Loucy (cell line): ENCODE measurements around the gene OSBP.

ENCODE experiments used
- EZH2phosphoT487 ChIP-seq: fragments of 200-600 bp; IDR thresholded peaks from 2 replicates; pipeline ENCODE4 v1.6.1; 2018; ENCODE audit warnings: antibody characterized with exemption, mild to moderate bottlenecking, moderate library complexity, borderline replicate concordance
- TF ChIP-seq, protein P1 (sequence below): fragments of 200-600 bp; sonication (generic); conservative IDR thresholded peaks from 2 replicates; pipeline ENCODE4 v1.5.1; 2014; ENCODE audit warnings: mild to moderate bottlenecking, antibody characterized with exemption, low read length

DNA sequence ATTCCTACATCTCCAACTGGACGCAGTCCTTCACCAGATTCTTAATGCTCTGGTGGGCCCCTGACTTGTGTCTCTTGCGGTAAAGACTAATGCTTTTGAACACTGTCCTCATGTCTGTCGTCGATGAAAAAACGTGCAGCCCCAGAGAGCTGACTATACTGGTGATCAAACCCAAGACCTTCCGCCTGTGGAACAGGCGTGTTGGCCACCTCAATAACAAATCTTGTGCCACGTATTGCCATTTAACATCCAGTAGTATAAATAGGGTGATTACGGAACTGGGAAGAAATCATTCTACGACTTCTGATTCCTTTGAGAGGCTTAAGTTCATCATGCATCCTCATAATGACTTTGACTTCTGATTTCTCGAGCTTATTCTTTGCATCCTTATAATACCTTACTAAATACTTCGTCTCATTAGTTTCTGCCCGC, 58.6 kb downstream of the OSBP start:
- TF ChIP-seq, protein P1, sequence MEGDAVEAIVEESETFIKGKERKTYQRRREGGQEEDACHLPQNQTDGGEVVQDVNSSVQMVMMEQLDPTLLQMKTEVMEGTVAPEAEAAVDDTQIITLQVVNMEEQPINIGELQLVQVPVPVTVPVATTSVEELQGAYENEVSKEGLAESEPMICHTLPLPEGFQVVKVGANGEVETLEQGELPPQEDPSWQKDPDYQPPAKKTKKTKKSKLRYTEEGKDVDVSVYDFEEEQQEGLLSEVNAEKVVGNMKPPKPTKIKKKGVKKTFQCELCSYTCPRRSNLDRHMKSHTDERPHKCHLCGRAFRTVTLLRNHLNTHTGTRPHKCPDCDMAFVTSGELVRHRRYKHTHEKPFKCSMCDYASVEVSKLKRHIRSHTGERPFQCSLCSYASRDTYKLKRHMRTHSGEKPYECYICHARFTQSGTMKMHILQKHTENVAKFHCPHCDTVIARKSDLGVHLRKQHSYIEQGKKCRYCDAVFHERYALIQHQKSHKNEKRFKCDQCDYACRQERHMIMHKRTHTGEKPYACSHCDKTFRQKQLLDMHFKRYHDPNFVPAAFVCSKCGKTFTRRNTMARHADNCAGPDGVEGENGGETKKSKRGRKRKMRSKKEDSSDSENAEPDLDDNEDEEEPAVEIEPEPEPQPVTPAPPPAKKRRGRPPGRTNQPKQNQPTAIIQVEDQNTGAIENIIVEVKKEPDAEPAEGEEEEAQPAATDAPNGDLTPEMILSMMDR = no peak
- TF ChIP-seq EZH2phosphoT487 = no peak
